PC-3 (cell line): ENCODE measurements around the gene STEAP4. TPM values are rescaled to one million over a fixed set of nuclear protein-coding genes. Genes with fewer than 3 reads are reported as not detected.

Experiments used
- ATAC-seq: fragments of 200-7000 bp; cut with Tn5 transposase; 2 replicates; pipeline ENCODE4 v1.9.1; 2020; ENCODE audit warnings: mild to moderate bottlenecking, moderate library complexity
- BruUV-seq: library from RNA; stranded (reverse); fragments of 400-500 nt; replicated peaks from 2 replicates; lab custom pipeline; 2021; lab: Mats Ljungman, UMichigan
- CTCF ChIA-PET: fragments of 300-600 bp; sonication (Branson Sonifier 250); formaldehyde crosslinking; loops from one replicate; lab custom pipeline; 2022; ENCODE audit warnings: antibody characterized with exemption; lab: Charles Lee
- POLR2A ChIA-PET: fragments of 300-600 bp; sonication (Branson Sonifier 250); formaldehyde crosslinking; loops from one replicate; lab custom pipeline; 2022; ENCODE audit warnings: antibody characterized with exemption; ENCODE audit not compliant: unreplicated experiment; lab: Charles Lee
- DNase-seq: peaks from one replicate; pipeline ENCODE4 v3.0.0-alpha.2; 2015
- H2AFZ ChIP-seq: fragments of 300-600 bp; sonication (generic); 2 replicates; pipeline ENCODE4 v1.6.0; 2016; ENCODE audit warnings: antibody characterized with exemption, low read length
- H3F3A ChIP-seq: fragments of 300-600 bp; sonication (generic); one replicate; pipeline ENCODE4 v1.6.0; 2017; ENCODE audit warnings: antibody characterized with exemption, low read length, control low read depth, mild to moderate bottlenecking; ENCODE audit not compliant: unreplicated experiment
- H3K27ac ChIP-seq: fragments of 300-600 bp; sonication (generic); 2 replicates; pipeline ENCODE4 v1.5.1; 2016; ENCODE audit warnings: mild to moderate bottlenecking, low read length
- H3K27me3 ChIP-seq: fragments of 300-600 bp; sonication (generic); 2 replicates; pipeline ENCODE4 v1.6.1; 2016; ENCODE audit warnings: low read length, mixed read lengths
- H3K36me3 ChIP-seq: fragments of 300-600 bp; sonication (generic); 2 replicates; pipeline ENCODE4 v1.6.1; 2016; ENCODE audit warnings: low read depth, mixed run types, low read length, mixed read lengths
- H3K4me1 ChIP-seq: fragments of 300-600 bp; sonication (generic); 2 replicates; pipeline ENCODE4 v1.5.1; 2016; ENCODE audit warnings: low read length; ENCODE audit not compliant: insufficient read depth
- H3K4me2 ChIP-seq: fragments of 300-600 bp; sonication (generic); 2 replicates; pipeline ENCODE4 v1.6.0; 2016; ENCODE audit warnings: low read length
- H3K4me3 ChIP-seq: fragments of 300-600 bp; sonication (generic); 2 replicates; pipeline ENCODE4 v1.5.1; 2016; ENCODE audit warnings: mild to moderate bottlenecking, low read length, mixed read lengths
- H3K79me2 ChIP-seq: fragments of 300-600 bp; sonication (generic); 2 replicates; pipeline ENCODE4 v1.6.1; 2017; ENCODE audit warnings: low read length, mixed read lengths
- H3K9ac ChIP-seq: fragments of 300-600 bp; sonication (generic); 2 replicates; pipeline ENCODE4 v1.6.0; 2016; ENCODE audit warnings: mild to moderate bottlenecking, low read length
- H3K9me2 ChIP-seq: fragments of 300-600 bp; sonication (generic); replicated peaks from 2 replicates; pipeline ENCODE4 v1.6.1; 2016; ENCODE audit warnings: mixed run types, low read length, mixed read lengths
- H3K9me3 ChIP-seq: fragments of 300-600 bp; sonication (generic); 2 replicates; pipeline ENCODE4 v1.6.1; 2016; ENCODE audit warnings: low read length, mixed read lengths
- H4K20me1 ChIP-seq: fragments of 300-600 bp; sonication (generic); 2 replicates; pipeline ENCODE4 v1.6.1; 2016; ENCODE audit warnings: low read length, mixed read lengths
- EZH2 ChIP-seq: fragments of 300-600 bp; sonication (generic); IDR thresholded peaks from one replicate; pipeline ENCODE4 v1.6.1; 2017; ENCODE audit warnings: antibody characterized with exemption, mild to moderate bottlenecking, low read length; ENCODE audit not compliant: unreplicated experiment
- EZH2phosphoT487 ChIP-seq: fragments of 300-600 bp; sonication (generic); IDR thresholded peaks from 2 replicates; pipeline ENCODE4 v1.6.1; 2018; ENCODE audit warnings: mild to moderate bottlenecking, antibody characterized with exemption, low read length, borderline replicate concordance
- intact Hi-C: fragments of 100-400 bp; cut with micrococcal nuclease; formaldehyde crosslinking; loops from 2 replicates; pipeline ENCODE4 v1.9.0; 2023
- total RNA-seq: library from RNA; depleted of rRNA; stranded (reverse); fragments of >200 nt; gene quantifications from 2 replicates; pipeline ENCODE4 v1.2.3, GENCODE V29; 2014
- TF ChIP-seq, protein P1 (sequence below): fragments of 300-600 bp; sonication (generic); conservative IDR thresholded peaks from 2 replicates; pipeline ENCODE4 v1.5.1; 2017; ENCODE audit warnings: antibody characterized with exemption, low read depth, mild to moderate bottlenecking, low read length

STEAP4 gene
- total RNA-seq, 1 experiment from 2014 or later: 1.7 TPM

DNA sequence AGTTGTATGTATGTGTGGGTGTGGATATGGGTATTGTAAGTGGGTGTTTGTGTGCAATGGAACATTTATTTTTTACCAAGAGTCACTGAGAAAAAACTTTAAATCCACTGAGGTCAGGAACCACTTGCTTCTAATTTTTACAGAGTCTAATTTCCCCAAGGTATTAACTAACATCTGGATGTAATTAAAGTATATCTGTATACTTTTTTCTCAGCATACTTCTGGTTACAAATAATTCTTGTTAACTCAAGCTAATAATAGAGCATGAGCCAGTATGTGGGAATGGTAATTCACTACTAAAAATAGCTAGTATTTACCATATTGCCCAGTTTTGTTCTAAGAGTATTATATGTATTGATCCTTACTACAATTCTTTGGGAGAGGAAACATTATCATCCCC, 24.6 kb upstream of the STEAP4 start:
- Histone ChIP-seq H3K4me1 (no peaks in the 10 kb centered on the region), H3K9me2 (no peaks in the 10 kb centered on the region), H3K9me3 (no peaks in the 10 kb centered on the region), H3K4me3 (no peak overlapping the region), H3K27ac (no peak overlapping the region), H3K27me3 (no peaks in the 10 kb centered on the region), H3K9ac (no peak overlapping the region), H2AFZ (no peak overlapping the region), H3K36me3 (no peaks in the 10 kb centered on the region), H3F3A (no peaks in the 10 kb centered on the region), H4K20me1 (no peaks in the 10 kb centered on the region), H3K4me2 (no peak overlapping the region), H3K79me2 (no peaks in the 10 kb centered on the region)
- intact Hi-C loops: no loop called here
- no TSS peak for BruUV-seq
- ATAC-seq (no peak), DNase-seq (no peak)
- CTCF ChIA-PET: no interaction called here
- TF ChIP-seq EZH2: no peak
- TF ChIP-seq, protein P1, sequence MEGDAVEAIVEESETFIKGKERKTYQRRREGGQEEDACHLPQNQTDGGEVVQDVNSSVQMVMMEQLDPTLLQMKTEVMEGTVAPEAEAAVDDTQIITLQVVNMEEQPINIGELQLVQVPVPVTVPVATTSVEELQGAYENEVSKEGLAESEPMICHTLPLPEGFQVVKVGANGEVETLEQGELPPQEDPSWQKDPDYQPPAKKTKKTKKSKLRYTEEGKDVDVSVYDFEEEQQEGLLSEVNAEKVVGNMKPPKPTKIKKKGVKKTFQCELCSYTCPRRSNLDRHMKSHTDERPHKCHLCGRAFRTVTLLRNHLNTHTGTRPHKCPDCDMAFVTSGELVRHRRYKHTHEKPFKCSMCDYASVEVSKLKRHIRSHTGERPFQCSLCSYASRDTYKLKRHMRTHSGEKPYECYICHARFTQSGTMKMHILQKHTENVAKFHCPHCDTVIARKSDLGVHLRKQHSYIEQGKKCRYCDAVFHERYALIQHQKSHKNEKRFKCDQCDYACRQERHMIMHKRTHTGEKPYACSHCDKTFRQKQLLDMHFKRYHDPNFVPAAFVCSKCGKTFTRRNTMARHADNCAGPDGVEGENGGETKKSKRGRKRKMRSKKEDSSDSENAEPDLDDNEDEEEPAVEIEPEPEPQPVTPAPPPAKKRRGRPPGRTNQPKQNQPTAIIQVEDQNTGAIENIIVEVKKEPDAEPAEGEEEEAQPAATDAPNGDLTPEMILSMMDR: no peak
- no peak for TF ChIP-seq EZH2phosphoT487
- POLR2A ChIA-PET: no interaction called here

DNA sequence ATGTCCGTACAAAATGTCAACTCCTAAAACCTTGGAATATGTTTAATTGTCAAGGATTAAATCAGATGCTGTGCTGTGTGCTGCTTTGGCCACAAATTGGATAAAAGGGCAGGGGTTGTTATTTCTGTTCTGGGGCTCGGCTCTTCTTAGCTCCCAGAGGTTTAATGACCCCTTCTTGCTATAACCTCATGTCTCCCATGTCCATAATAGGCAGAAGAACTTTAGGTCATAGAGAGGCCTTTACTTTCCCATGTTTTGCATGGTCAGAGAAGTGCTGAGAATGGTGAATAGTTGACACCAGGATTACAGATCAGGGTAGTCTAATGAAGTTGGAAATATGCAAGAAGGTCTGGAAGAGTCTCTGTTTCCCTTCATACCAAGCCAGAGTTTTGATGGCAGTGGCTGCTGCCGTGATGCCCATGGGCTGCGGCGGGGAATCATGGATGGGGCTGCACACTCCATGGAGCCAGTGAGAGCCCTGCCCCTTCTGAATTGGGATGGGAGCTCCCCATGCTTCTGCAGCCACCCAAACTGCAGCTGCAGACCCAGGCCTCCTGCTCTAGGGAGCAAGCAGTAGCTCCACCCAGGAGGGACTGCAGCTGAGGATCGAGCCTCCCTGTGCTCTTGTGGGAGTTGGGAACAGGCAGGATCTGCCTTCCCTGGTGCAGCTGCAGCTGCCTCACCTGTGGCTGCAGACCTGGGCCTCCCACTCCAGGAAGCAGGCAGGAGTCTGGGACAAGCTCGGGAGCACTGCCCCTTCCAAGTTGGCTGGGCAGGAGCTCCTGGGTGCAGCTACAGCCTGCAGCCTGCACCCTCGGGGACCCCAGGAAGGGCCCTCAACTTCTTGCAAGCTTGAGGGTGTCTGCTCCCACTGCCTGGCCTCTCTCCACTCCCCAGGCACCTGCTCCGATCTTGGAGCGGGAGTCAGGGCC, 23.1 kb upstream of the STEAP4 start:
- H3K36me3 ChIP-seq: no peaks in the 10 kb centered on the region

More for the DNA sequence above, 23.1 kb upstream of the STEAP4 start:
- no TSS peak for BruUV-seq
- Histone ChIP-seq H3K9ac (no peak overlapping the region), H3K79me2 (no peaks in the 10 kb centered on the region), H3K27me3 (no peaks in the 10 kb centered on the region), H3F3A (no peaks in the 10 kb centered on the region), H3K27ac (no peak overlapping the region), H3K4me1 (no peaks in the 10 kb centered on the region), H3K4me3 (no peak overlapping the region), H3K9me2 (0 out of 2 replicates have a peak, but pooled peaks cover 5% of the 10 kb centered on the region), H3K9me3 (no peaks in the 10 kb centered on the region), H3K4me2 (no peak overlapping the region), H2AFZ (no peak overlapping the region), H4K20me1 (no peaks in the 10 kb centered on the region)
- ChIA-PET POLR2A (no interaction called here), CTCF (no interaction called here)
- no peak for TF ChIP-seq EZH2
- no peak for TF ChIP-seq EZH2phosphoT487
- TF ChIP-seq, protein P1: no peak
- no peak for DNase-seq
- intact Hi-C loops: no loop called here
- no peak for ATAC-seq
